ENCODE data around the gene SATB2. TPM values are rescaled to one million over a fixed set of nuclear protein-coding genes. Genes with fewer than 3 reads are reported as not detected.

The SATB2 gene
- total RNA-seq, 3 donors from 2014 or later: 2.3 to 12.2 (median 8.2) TPM

DNA sequence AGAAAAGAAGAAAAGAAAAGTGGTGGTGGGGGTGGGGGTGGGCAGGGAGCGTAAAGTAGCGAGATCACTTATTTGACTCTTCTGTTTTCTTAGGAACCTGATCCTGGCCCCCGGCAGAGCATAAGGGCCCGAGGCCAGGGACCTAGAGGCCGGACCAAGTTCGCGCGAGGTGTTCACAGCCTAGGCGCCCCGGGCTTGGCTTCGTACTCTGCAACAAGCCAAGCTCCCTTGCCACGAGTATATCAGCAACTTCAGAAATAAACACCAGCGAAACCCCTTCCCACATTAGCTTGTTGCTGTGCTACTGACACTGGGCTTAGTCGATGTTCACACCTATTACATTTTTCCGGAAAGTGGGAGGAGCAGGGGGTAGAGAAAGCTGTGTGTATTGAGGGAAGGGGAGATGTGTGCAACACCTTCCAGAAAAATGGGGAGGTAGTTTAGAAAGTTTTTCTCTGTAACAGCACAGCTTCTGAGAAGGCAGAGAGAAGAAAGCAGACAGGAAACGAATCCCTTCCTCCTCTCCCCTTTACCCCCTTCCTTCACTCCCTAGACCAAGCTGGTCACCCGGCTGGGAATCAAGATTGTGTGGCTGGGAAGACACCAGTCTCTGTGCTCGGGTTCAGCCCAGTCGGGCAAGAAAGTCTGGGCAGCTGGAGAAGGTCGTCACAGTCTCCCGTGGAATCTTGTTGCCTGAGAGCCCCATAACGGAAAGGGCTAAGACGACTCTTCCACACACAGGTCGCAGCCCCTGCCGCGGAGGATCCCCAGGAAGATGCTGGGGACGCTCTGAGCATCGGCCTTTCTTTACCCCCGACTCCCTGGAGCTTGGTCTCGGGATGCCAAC lies 12.0 kb upstream of the SATB2 start:
- peak overlapping the region in 1 of 3 donors; percentile 43 for H3K4me3 ChIP-seq
- peaks cover 6 to 99% of the 10 kb centered on the region in 2 donors for H3K27me3 ChIP-seq
- TF ChIP-seq CTCF (IDR thresholded peaks at IDR 0.05) (no peak), POLR2AphosphoS5 (IDR thresholded peaks at IDR 0.05) (no peak), POLR2A (IDR thresholded peaks at IDR 0.05) (no peak)
- no peak for DNase-seq (ENCODE audit: low spot score in 2 of 2)
- H3K9me3 ChIP-seq: no peaks in the 10 kb centered on the region
- peaks cover 0 to 3% of the 10 kb centered on the region in 2 donors for H3K4me1 ChIP-seq
- no peak overlapping the region for H3K27ac ChIP-seq
- intact Hi-C loops (cut with DNase I; ENCODE audit: low total_unique reads): no loop called here
- no peaks in the 10 kb centered on the region for H3K36me3 ChIP-seq

DNA sequence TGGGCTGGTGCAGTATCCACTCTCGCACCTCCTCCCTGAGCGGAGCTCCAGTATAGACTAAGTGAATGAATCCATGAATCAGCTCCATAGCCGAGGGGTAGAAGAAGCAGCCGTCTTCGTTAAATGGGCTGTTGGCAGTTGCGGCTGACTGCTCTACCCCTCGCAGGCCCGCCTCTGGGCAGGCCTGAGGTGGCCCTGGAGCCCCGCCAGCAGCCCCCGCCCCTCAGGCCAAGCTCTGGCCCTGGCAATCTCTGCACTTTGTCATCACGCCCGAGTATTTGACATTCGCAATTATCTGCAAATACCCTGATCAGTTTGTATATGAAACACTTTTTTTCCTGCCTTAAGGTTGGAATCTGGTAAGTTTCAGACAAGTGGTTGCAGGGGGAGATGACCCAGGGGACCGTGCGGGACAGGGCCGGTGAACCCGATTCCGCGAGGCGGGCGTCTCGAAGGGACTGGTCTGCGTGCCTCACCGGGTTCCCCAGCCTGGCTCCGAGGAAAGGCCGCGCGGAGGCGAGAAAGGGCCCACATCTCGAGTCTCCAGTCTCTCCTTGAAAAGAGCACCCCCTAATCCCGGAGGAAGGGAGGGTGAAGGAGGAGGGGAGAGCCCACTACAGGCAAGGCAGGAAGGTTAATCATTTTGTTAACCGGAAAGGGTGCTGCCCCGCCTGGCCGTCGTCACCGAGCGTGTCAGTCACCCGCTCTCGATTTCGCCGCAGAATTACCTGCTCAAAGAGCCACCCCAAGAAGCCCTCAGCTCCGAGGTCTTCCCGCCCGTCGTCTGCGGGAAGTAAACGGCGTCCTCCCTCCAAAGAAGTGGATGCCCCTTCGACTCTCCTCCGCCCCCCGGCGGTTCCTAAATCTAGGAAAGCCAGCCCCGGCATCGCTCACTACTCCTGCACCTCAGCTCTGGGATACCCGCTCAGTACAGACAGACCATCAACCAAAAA lies 11.1 kb upstream of the SATB2 start:
- no peak for TF ChIP-seq POLR2A (IDR thresholded peaks at IDR 0.05)
- no peak for TF ChIP-seq CTCF (IDR thresholded peaks at IDR 0.05)
- TF ChIP-seq POLR2AphosphoS5 (IDR thresholded peaks at IDR 0.05): no peak
- no peaks in the 10 kb centered on the region for H3K9me3 ChIP-seq
- no peak overlapping the region for H3K27ac ChIP-seq
- no peak for DNase-seq (ENCODE audit: low spot score in 2 of 2)
- peaks cover 0 to 3% of the 10 kb centered on the region in 2 donors for H3K4me1 ChIP-seq
- H3K4me3 ChIP-seq: peak overlapping the region in 1 of 3 donors; percentile 43
- peaks cover 6 to 99% of the 10 kb centered on the region in 2 donors for H3K27me3 ChIP-seq
- intact Hi-C loops (cut with DNase I; ENCODE audit: low total_unique reads): no loop called here
- H3K36me3 ChIP-seq: no peaks in the 10 kb centered on the region

GRCh38 chr2:199467066-199467822 lies 9.5 kb upstream of the SATB2 start:
- Histone ChIP-seq H3K27ac (no peak overlapping the region), H3K4me3 (no peak overlapping the region), H3K27me3 (peaks cover 14 to 100% of the 10 kb centered on the region in 2 donors), H3K4me1 (peaks cover 0 to 3% of the 10 kb centered on the region in 2 donors), H3K9me3 (no peaks in the 10 kb centered on the region), H3K36me3 (no peaks in the 10 kb centered on the region)
- TF ChIP-seq POLR2AphosphoS5 (IDR thresholded peaks at IDR 0.05): no peak
- no peak for TF ChIP-seq POLR2A (IDR thresholded peaks at IDR 0.05)
- no peak for TF ChIP-seq CTCF (IDR thresholded peaks at IDR 0.05)
- DNase-seq (ENCODE audit: low spot score in 2 of 2): no peak
- intact Hi-C loops (cut with DNase I; ENCODE audit: low total_unique reads): no loop called here

DNA sequence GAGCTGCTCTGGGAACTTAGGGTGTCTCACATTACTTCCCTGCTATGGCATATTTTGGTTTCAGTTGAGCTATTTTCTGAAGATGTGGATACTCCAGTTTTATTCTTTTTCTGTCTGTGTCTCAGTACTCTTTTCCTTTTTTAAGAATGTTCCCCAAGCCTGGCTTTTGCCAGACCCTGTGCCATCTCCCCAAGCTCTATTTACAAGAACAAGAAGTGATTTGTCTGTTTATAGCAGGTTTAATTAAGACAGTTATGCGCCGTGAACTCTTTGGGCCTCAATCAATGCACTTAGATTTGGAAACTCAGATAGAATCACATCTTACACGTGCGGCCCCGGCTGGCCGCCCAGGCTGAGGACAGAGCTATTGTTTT lies 8.9 kb upstream of the SATB2 start:
- no peaks in the 10 kb centered on the region for H3K9me3 ChIP-seq
- peaks cover 18 to 100% of the 10 kb centered on the region in 2 donors for H3K27me3 ChIP-seq
- no peaks in the 10 kb centered on the region for H3K36me3 ChIP-seq
- intact Hi-C loops (cut with DNase I; ENCODE audit: low total_unique reads): no loop called here
- no peak overlapping the region for H3K27ac ChIP-seq
- no peak overlapping the region for H3K4me3 ChIP-seq
- peaks cover 0 to 3% of the 10 kb centered on the region in 2 donors for H3K4me1 ChIP-seq
- DNase-seq (ENCODE audit: low spot score in 2 of 2): no peak
- TF ChIP-seq POLR2A (IDR thresholded peaks at IDR 0.05) (no peak), CTCF (IDR thresholded peaks at IDR 0.05) (no peak), POLR2AphosphoS5 (IDR thresholded peaks at IDR 0.05) (no peak)

Data from breast epithelium (tissue), 4 donors.